IMR-90 (cell line): ENCODE measurements around the gene TCEAL5. TPM values are rescaled to one million over a fixed set of nuclear protein-coding genes. Genes with fewer than 3 reads are reported as not detected.

ENCODE experiments used
- polyA plus RNA-seq, 3 experiments: library from polyadenylated mRNA; depleted of rRNA; stranded (reverse); fragments of >200 nt; gene quantifications; 2 replicates each; pipeline ENCODE4 v1.2.3, GENCODE V29; 2012; ENCODE audit warnings: low replicate concordance in 1 of 3
- total RNA-seq: library from RNA; depleted of rRNA; stranded (reverse); fragments of >200 nt; gene quantifications from 2 replicates; pipeline ENCODE4 v1.2.3, GENCODE V29; 2012; rRNA removed

TCEAL5 gene
- total and polyA plus RNA-seq, 2 of the 4 experiments (the other 2 are of a cell fraction), result not detected

Other genes starting within 250 kb of the TCEAL5 start
- 0.18 TPM in 1 of 2 replicates, not detected in the other for gene BEX1, start 212.6 kb downstream of the TCEAL5 start, total RNA-seq
- gene BEX1, start 212.6 kb downstream of the TCEAL5 start, polyA plus RNA-seq (2012; rRNA removed), result 0.27 and 0.49 TPM in 2 replicates
- gene NXF3, start 183.6 kb downstream of the TCEAL5 start, total RNA-seq, result not detected in 2 replicates
- gene NXF3, start 183.6 kb downstream of the TCEAL5 start, polyA plus RNA-seq (2012; rRNA removed), result not detected in 2 replicates
- 0.54 and 3.3 TPM in 2 replicates for gene BEX4, start 61.6 kb downstream of the TCEAL5 start, total RNA-seq
- 4.5 and 6.8 TPM in 2 replicates for gene BEX4, start 61.6 kb downstream of the TCEAL5 start, polyA plus RNA-seq (2012; rRNA removed)
- gene TCEAL8, start 21.6 kb downstream of the TCEAL5 start, total RNA-seq, result 31.5 and 91.4 TPM in 2 replicates
- 43.7 and 57.6 TPM in 2 replicates for gene TCEAL8, start 21.6 kb downstream of the TCEAL5 start, polyA plus RNA-seq (2012; rRNA removed)
- 0.28 TPM in 1 of 2 replicates, not detected in the other for gene BEX2, start 34.2 kb upstream of the TCEAL5 start, total RNA-seq
- 0.13 and 0.19 TPM in 2 replicates for gene BEX2, start 34.2 kb upstream of the TCEAL5 start, polyA plus RNA-seq (2012; rRNA removed)
- 6.5 and 16.1 TPM in 2 replicates for gene TCEAL7, start 53.5 kb upstream of the TCEAL5 start, total RNA-seq
- gene TCEAL7, start 53.5 kb upstream of the TCEAL5 start, polyA plus RNA-seq (2012; rRNA removed), result 12.1 and 15.4 TPM in 2 replicates
- 20.3 and 94.4 TPM in 2 replicates for gene TCEAL9, start 79.8 kb upstream of the TCEAL5 start, total RNA-seq
- 88.8 and 111 TPM in 2 replicates for gene TCEAL9, start 79.8 kb upstream of the TCEAL5 start, polyA plus RNA-seq (2012; rRNA removed)
- 114 and 332 TPM in 2 replicates for gene BEX3, start 99.8 kb upstream of the TCEAL5 start, total RNA-seq
- 408 and 409 TPM in 2 replicates for gene BEX3, start 99.8 kb upstream of the TCEAL5 start, polyA plus RNA-seq (2012; rRNA removed)
- gene RAB40A, start 242.7 kb upstream of the TCEAL5 start, total RNA-seq, result under 0.01 TPM in 2 replicates
- gene RAB40A, start 242.7 kb upstream of the TCEAL5 start, polyA plus RNA-seq (2012; rRNA removed), result 0.16 and 0.26 TPM in 2 replicates